ENCODE results near the gene LGI4. TPM values are rescaled to one million over a fixed set of nuclear protein-coding genes. Genes with fewer than 3 reads are reported as not detected.
"Not testable (repeated sequence)": the region's sequence is repeated elsewhere in the genome, so short reads cannot be mapped to it uniquely, and the experiment has no call there.

The LGI4 gene
- total and polyA plus RNA-seq, 2 donors from 2014 or later: 5.1 to 7.5 TPM

DNA sequence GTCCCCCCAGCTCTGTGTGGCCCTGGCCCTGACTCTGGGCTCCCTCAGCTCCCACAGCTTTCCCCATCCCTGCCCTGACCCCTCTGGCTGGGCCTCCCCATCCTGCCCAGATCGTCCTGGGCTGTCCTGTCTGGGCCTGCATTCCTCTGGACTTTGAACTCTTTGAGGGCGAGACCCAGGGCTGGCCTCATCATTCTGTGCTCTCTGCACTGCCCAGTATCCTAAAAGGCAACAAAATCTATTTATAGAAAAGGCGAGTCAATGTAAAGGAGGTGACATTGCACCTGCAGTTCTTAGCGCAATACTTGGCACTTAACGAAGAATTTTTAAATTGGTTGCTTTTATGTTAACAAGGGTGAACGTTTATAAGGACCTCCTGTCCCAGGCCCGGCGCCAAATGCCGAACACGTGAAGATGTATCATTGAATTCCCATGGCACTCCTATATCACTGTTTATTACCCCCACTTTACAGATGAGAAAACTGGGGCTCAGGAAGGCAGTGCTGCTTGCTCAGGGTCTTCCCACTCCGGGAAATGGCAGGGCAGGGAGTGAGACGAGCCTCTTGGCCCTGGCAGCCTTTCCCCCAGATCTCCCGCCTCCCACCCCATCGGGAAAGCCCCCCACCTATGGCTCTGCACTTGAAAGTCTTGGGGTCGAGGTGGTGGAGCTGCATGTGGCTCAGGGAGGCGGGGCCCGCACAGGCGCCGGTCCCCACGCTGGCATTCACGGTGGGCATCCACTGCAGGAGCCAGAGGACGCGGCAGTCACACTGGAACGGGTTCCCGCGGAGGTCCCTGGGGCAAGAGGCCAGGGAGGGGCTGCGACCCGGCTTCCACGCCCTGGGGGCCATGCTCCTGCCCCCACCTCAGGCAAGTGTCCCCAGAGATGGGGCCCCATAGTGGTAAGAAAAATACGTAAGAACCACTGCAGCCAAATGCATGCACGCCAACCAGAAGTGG lies 3.8 kb downstream of the LGI4 start:
- no peak for FAIRE-seq
- H3K36me3 ChIP-seq (ENCODE audit: control insufficient read depth in 2 of 3, insufficient read depth in 3 of 3, low read length in 3 of 3): no peaks in the 10 kb centered on the region
- H3K9me3 ChIP-seq (ENCODE audit: control insufficient read depth in 2 of 3, insufficient read depth in 1 of 3, low read length in 3 of 3): no peaks in the 10 kb centered on the region
- TF ChIP-seq, protein P1, sequence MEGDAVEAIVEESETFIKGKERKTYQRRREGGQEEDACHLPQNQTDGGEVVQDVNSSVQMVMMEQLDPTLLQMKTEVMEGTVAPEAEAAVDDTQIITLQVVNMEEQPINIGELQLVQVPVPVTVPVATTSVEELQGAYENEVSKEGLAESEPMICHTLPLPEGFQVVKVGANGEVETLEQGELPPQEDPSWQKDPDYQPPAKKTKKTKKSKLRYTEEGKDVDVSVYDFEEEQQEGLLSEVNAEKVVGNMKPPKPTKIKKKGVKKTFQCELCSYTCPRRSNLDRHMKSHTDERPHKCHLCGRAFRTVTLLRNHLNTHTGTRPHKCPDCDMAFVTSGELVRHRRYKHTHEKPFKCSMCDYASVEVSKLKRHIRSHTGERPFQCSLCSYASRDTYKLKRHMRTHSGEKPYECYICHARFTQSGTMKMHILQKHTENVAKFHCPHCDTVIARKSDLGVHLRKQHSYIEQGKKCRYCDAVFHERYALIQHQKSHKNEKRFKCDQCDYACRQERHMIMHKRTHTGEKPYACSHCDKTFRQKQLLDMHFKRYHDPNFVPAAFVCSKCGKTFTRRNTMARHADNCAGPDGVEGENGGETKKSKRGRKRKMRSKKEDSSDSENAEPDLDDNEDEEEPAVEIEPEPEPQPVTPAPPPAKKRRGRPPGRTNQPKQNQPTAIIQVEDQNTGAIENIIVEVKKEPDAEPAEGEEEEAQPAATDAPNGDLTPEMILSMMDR (IDR thresholded peaks at IDR 0.05; ENCODE audit: borderline replicate concordance, extremely low read depth, insufficient read depth): no peak
- H3K27me3 ChIP-seq (ENCODE audit: control insufficient read depth, insufficient read depth, low read length): no peaks in the 10 kb centered on the region
- no peak overlapping the region for H3K9ac ChIP-seq (ENCODE audit: low read length in 3 of 3)
- intact Hi-C loops (cut with DNase I): no loop called here
- H3K4me3 ChIP-seq (ENCODE audit: low read length in 3 of 3): no peak overlapping the region
- peaks cover 0 to 2% (median 0%) of the 10 kb centered on the region in 3 donors for H3K4me1 ChIP-seq (ENCODE audit: control insufficient read depth in 2 of 3, insufficient read depth in 2 of 3, low read depth in 1 of 3, low read length in 3 of 3)
- DNase-seq: no peak
- no peak overlapping the region for H3K27ac ChIP-seq (ENCODE audit: low read depth in 2 of 2, low read length in 2 of 2)

GRCh38 chr19:35129724-35130274 lies 5.1 kb downstream of the LGI4 start:
- DNase-seq; H3K4me3 ChIP-seq (ENCODE audit: low read length in 3 of 3); H3K27me3 ChIP-seq (ENCODE audit: control insufficient read depth, insufficient read depth, low read length); H3K4me1 ChIP-seq (ENCODE audit: control insufficient read depth in 2 of 3, insufficient read depth in 2 of 3, low read depth in 1 of 3, low read length in 3 of 3); FAIRE-seq; H3K27ac ChIP-seq (ENCODE audit: low read depth in 2 of 2, low read length in 2 of 2); H3K9ac ChIP-seq (ENCODE audit: low read length in 3 of 3); H3K9me3 ChIP-seq (ENCODE audit: control insufficient read depth in 2 of 3, insufficient read depth in 1 of 3, low read length in 3 of 3); H3K36me3 ChIP-seq (ENCODE audit: control insufficient read depth in 2 of 3, insufficient read depth in 3 of 3, low read length in 3 of 3); intact Hi-C loops (cut with DNase I): not testable (repeated sequence)

DNA sequence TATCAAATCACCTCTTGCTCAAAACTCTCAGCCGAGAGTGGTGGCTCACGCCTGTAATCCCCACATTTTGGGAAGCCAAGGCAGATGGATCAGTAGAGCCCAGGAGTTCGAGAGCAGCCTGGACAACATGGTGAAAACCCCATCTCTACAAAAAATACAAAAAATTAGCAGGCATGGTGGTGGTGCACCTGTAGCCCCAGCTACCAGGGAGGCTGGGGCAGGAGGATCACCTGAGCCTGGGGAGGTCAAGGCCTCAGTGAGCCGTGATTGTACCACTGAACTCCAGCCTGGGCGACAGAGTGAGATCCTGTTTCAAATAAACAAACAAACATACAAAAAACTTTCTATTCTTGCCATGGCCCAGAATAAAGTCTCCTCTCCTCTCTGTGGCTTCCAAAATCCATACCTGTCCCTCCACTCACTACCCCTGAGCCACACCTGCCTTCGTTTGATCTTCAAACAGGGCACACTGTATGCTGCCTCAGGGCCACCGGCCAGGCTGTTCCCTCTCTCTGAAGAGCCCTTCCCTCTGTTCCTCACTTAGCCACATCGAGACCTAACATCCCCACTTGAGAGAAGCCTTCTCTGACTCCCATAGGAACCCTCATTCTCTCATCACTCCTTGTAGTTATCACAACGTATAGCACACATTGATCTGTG lies 6.3 kb downstream of the LGI4 start:
- Histone ChIP-seq H3K27me3 (ENCODE audit: control insufficient read depth, insufficient read depth, low read length) (no peaks in the 10 kb centered on the region), H3K27ac (ENCODE audit: low read depth in 2 of 2, low read length in 2 of 2) (no peak overlapping the region), H3K4me3 (ENCODE audit: low read length in 3 of 3) (no peak overlapping the region), H3K9ac (ENCODE audit: low read length in 3 of 3) (no peak overlapping the region), H3K9me3 (ENCODE audit: control insufficient read depth in 2 of 3, insufficient read depth in 1 of 3, low read length in 3 of 3) (no peaks in the 10 kb centered on the region), H3K4me1 (ENCODE audit: control insufficient read depth in 2 of 3, insufficient read depth in 2 of 3, low read depth in 1 of 3, low read length in 3 of 3) (peaks cover 0 to 9% (median 0%) of the 10 kb centered on the region in 3 donors), H3K36me3 (ENCODE audit: control insufficient read depth in 2 of 3, insufficient read depth in 3 of 3, low read length in 3 of 3) (no peaks in the 10 kb centered on the region)
- TF ChIP-seq, protein P1 (IDR thresholded peaks at IDR 0.05; ENCODE audit: borderline replicate concordance, extremely low read depth, insufficient read depth): no peak
- no peak for FAIRE-seq
- intact Hi-C loops (cut with DNase I): no loop called here
- DNase-seq: no peak

GRCh38 chr19:35127871-35128270 lies 7.0 kb downstream of the LGI4 start:
- no peak for FAIRE-seq

More at GRCh38 chr19:35127871-35128270, 7.0 kb downstream of the LGI4 start:
- Histone ChIP-seq H3K9ac (ENCODE audit: low read length in 3 of 3) (no peak overlapping the region), H3K27ac (ENCODE audit: low read depth in 2 of 2, low read length in 2 of 2) (no peak overlapping the region), H3K27me3 (ENCODE audit: control insufficient read depth, insufficient read depth, low read length) (no peaks in the 10 kb centered on the region), H3K36me3 (ENCODE audit: control insufficient read depth in 2 of 3, insufficient read depth in 3 of 3, low read length in 3 of 3) (no peaks in the 10 kb centered on the region), H3K4me1 (ENCODE audit: control insufficient read depth in 2 of 3, insufficient read depth in 2 of 3, low read depth in 1 of 3, low read length in 3 of 3) (peaks cover 0 to 9% (median 0%) of the 10 kb centered on the region in 3 donors), H3K4me3 (ENCODE audit: low read length in 3 of 3) (no peak overlapping the region), H3K9me3 (ENCODE audit: control insufficient read depth in 2 of 3, insufficient read depth in 1 of 3, low read length in 3 of 3) (no peaks in the 10 kb centered on the region)
- intact Hi-C loops (cut with DNase I): no loop called here
- TF ChIP-seq, protein P1 (IDR thresholded peaks at IDR 0.05; ENCODE audit: borderline replicate concordance, extremely low read depth, insufficient read depth): no peak
- DNase-seq: no peak

Data from kidney (tissue), 14 donors.